Measurements from ENCODE around the gene RASL12. TPM values are rescaled to one million over a fixed set of nuclear protein-coding genes. Genes with fewer than 3 reads are reported as not detected.

Gene RASL12
- total and polyA plus RNA-seq, 2 donors (not counting 1 experiment from before 2014, with no cell fraction given) = not detected

GRCh38 chr15:65040461-65040860 lies 27.3 kb downstream of the RASL12 start:
- H3K79me2 ChIP-seq (ENCODE audit: control insufficient read depth, insufficient read depth, low read length) = no peaks in the 10 kb centered on the region
- H3K9ac ChIP-seq (ENCODE audit: low read length) = no peak overlapping the region
- no peaks in the 10 kb centered on the region for H4K20me1 ChIP-seq (ENCODE audit: control insufficient read depth, insufficient read depth, low read length, poor library complexity, severe bottlenecking)
- H3K27me3 Mint-ChIP-seq = peaks cover 3% of the 10 kb centered on the region
- intact Hi-C loops (cut with micrococcal nuclease) = no loop called here
- H3K27ac Mint-ChIP-seq = no peak overlapping the region
- POLR2A ChIA-PET = no interaction called here
- DNase-seq (no peak), ATAC-seq (ENCODE audit: low read depth) (no peak)
- TF ChIP-seq CTCF (IDR thresholded peaks at IDR 0.05) (no peak), EZH2 (IDR thresholded peaks at IDR 0.05; ENCODE audit: borderline replicate concordance, insufficient read depth, low read depth, low read length, poor library complexity, severe bottlenecking) (no peak)
- no peaks in the 10 kb centered on the region for H3K36me3 ChIP-seq (replicated peaks in 1 of 2; ENCODE audit: control extremely low read depth in 1 of 2, control insufficient read depth in 1 of 2, extremely low read depth in 1 of 2, insufficient read depth in 2 of 2, low read length in 1 of 2)
- H2AFZ ChIP-seq (ENCODE audit: insufficient read depth, low read depth, low read length, poor library complexity, severe bottlenecking) = no peak overlapping the region
- WGBS (ENCODE audit: insufficient coverage) = no CpG with 5 or more reads among the region's 6 CpGs
- no peak overlapping the region for H3K27ac ChIP-seq (ENCODE audit: low read length in 2 of 2)
- no peaks in the 10 kb centered on the region for H3K9me3 ChIP-seq (ENCODE audit: control extremely low read depth in 1 of 3, control insufficient read depth in 2 of 3, insufficient read depth in 1 of 3, low read length in 2 of 3)
- H3K9me3 Mint-ChIP-seq (ENCODE audit: insufficient read depth) = no peaks in the 10 kb centered on the region
- no peak overlapping the region for H3K4me2 ChIP-seq (replicated peaks; ENCODE audit: low read depth, low read length, poor library complexity, severe bottlenecking)
- no peaks in the 10 kb centered on the region for H3K27me3 ChIP-seq (replicated peaks in 1 of 4; ENCODE audit: control extremely low read depth in 1 of 4, control insufficient read depth in 3 of 4, insufficient read depth in 4 of 4, low read length in 3 of 4)
- H3K4me3 ChIP-seq (ENCODE audit: control extremely low read depth in 1 of 5, extremely low read depth in 1 of 5, insufficient read depth in 1 of 5, low read depth in 2 of 5, low read length in 4 of 5) = no peak overlapping the region
- CTCF ChIA-PET = interaction anchor here (0.6 to 1.2 kb wide), 2 partner anchors 9 to 257 kb away, joined by 3 read pairs; no protein-coding TSS in a partner anchor
- H3K4me3 Mint-ChIP-seq = no peak overlapping the region
- H3K4me1 ChIP-seq (ENCODE audit: control insufficient read depth in 2 of 2, insufficient read depth in 2 of 2, low read length in 2 of 2) = no peaks in the 10 kb centered on the region
- H3K4me1 Mint-ChIP-seq = no peaks in the 10 kb centered on the region

GRCh38 chr15:65038836-65039235 lies 29.0 kb downstream of the RASL12 start:
- ATAC-seq (ENCODE audit: low read depth) (no peak), DNase-seq (no peak)
- Mint-ChIP-seq H3K27ac (no peak overlapping the region), H3K4me1 (peaks cover 5% of the 10 kb centered on the region), H3K27me3 (peaks cover 3% of the 10 kb centered on the region), H3K9me3 (ENCODE audit: insufficient read depth) (no peaks in the 10 kb centered on the region), H3K4me3 (no peak overlapping the region)
- TF ChIP-seq EZH2 (IDR thresholded peaks at IDR 0.05; ENCODE audit: borderline replicate concordance, insufficient read depth, low read depth, low read length, poor library complexity, severe bottlenecking) (no peak), CTCF (IDR thresholded peaks at IDR 0.05) (no peak)
- peaks cover 0 to 5% of the 10 kb centered on the region in 2 donors for H3K4me1 ChIP-seq (ENCODE audit: control insufficient read depth in 2 of 2, insufficient read depth in 2 of 2, low read length in 2 of 2)
- 90% methylated on average over 5 of the region's 5 CpGs for WGBS (ENCODE audit: insufficient coverage)
- no peak overlapping the region for H3K4me2 ChIP-seq (replicated peaks; ENCODE audit: low read depth, low read length, poor library complexity, severe bottlenecking)
- no peak overlapping the region for H2AFZ ChIP-seq (ENCODE audit: insufficient read depth, low read depth, low read length, poor library complexity, severe bottlenecking)
- no peak overlapping the region for H3K4me3 ChIP-seq (ENCODE audit: control extremely low read depth in 1 of 5, extremely low read depth in 1 of 5, insufficient read depth in 1 of 5, low read depth in 2 of 5, low read length in 4 of 5)
- H3K27ac ChIP-seq (ENCODE audit: low read length in 2 of 2) = no peak overlapping the region
- H4K20me1 ChIP-seq (ENCODE audit: control insufficient read depth, insufficient read depth, low read length, poor library complexity, severe bottlenecking) = no peaks in the 10 kb centered on the region
- POLR2A ChIA-PET = no interaction called here
- no peaks in the 10 kb centered on the region for H3K9me3 ChIP-seq (ENCODE audit: control extremely low read depth in 1 of 3, control insufficient read depth in 2 of 3, insufficient read depth in 1 of 3, low read length in 2 of 3)
- no peaks in the 10 kb centered on the region for H3K27me3 ChIP-seq (replicated peaks in 1 of 4; ENCODE audit: control extremely low read depth in 1 of 4, control insufficient read depth in 3 of 4, insufficient read depth in 4 of 4, low read length in 3 of 4)
- H3K79me2 ChIP-seq (ENCODE audit: control insufficient read depth, insufficient read depth, low read length) = no peaks in the 10 kb centered on the region
- no peaks in the 10 kb centered on the region for H3K36me3 ChIP-seq (replicated peaks in 1 of 2; ENCODE audit: control extremely low read depth in 1 of 2, control insufficient read depth in 1 of 2, extremely low read depth in 1 of 2, insufficient read depth in 2 of 2, low read length in 1 of 2)
- intact Hi-C loops (cut with micrococcal nuclease) = no loop called here
- CTCF ChIA-PET = interaction anchor here (0.5 to 1.1 kb wide), 5 partner anchors 9 to 121 kb away, joined by 3 to 4 read pairs (median 3); no protein-coding TSS in a partner anchor
- no peak overlapping the region for H3K9ac ChIP-seq (ENCODE audit: low read length)

Data from B cell (primary cell).